Kidney epithelial cell (primary cell): Measurements from ENCODE around the gene SLC25A20. TPM values are rescaled to one million over a fixed set of nuclear protein-coding genes. Genes with fewer than 3 reads are reported as not detected.

Experiments used
- DNase-seq: peaks from one replicate; pipeline ENCODE4 v3.0.0-alpha.2; 2010; ENCODE audit warnings: low read depth
- H3K27me3 ChIP-seq: 2 replicates; pipeline ENCODE4 v1.6.0; 2011; ENCODE audit warnings: low read length; ENCODE audit not compliant: control insufficient read depth, insufficient read depth
- H3K36me3 ChIP-seq: 2 replicates; pipeline ENCODE4 v1.5.1; 2011; ENCODE audit warnings: low read length; ENCODE audit not compliant: control insufficient read depth, insufficient read depth
- H3K4me3 ChIP-seq: 2 replicates; pipeline ENCODE4 v1.5.1; 2011; ENCODE audit warnings: low read depth, mild to moderate bottlenecking, control low read depth, low read length
- CTCF ChIP-seq: IDR thresholded peaks from 2 replicates; pipeline ENCODE4 v1.5.1; 2011; ENCODE audit warnings: mild to moderate bottlenecking, moderate library complexity, low read length, control low read depth, inconsistent platforms; ENCODE audit not compliant: insufficient read depth, poor library complexity, severe bottlenecking
- total RNA-seq: library from RNA; depleted of rRNA; stranded (reverse); fragments of >200 nt; gene quantifications from 2 replicates; pipeline ENCODE4 v1.2.3, GENCODE V29; 2015

Gene SLC25A20
- total RNA-seq, 1 donor from 2014 or later = 6.9 TPM

DNA sequence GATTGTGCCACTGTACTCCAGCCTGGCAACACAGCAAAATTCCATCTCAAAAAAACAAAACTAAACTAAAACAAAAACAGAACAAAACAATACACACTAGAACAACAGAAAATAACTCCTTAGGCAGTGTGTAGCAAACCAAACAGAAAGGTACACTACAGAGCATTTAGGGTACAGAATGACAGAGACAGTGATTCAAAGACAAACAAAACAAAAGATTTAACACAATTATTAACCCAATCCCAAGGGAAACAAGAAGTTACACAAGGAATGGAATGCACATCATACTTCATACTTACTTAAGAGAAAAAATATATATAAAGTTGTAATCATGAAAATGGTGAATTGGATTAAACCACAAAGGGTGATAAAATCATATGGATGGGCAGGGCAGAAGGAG, 12.9 kb downstream of the SLC25A20 start:
- DNase-seq = no peak
- Histone ChIP-seq H3K36me3 (no peaks in the 10 kb centered on the region), H3K27me3 (no peaks in the 10 kb centered on the region), H3K4me3 (no peak overlapping the region)
- TF ChIP-seq CTCF = no peak

GRCh38 chr3:48881652-48882114, 17.0 kb downstream of the SLC25A20 start:
- no peak for DNase-seq
- no peaks in the 10 kb centered on the region for H3K27me3 ChIP-seq
- TF ChIP-seq CTCF = no peak
- no peaks in the 10 kb centered on the region for H3K36me3 ChIP-seq
- H3K4me3 ChIP-seq = no peak overlapping the region

DNA sequence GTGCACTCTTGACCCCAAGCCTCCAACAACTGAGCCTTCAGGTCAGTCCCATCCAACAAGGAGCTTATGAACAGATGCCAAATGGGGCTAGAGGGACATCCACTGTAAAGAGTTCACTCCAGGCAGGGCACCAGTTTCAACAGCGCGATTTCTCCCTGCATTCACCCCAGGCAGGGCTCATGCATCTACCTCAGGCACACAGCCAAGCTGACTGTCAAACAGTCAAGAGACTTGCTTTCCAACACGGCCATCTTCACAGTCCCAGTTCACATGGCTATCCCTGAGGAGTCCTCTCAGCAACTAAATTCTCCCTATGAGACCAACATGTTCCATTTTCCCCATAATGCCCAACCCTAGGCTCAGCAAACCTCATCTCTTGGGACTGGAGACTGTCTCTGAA, 17.7 kb downstream of the SLC25A20 start:
- no peaks in the 10 kb centered on the region for H3K27me3 ChIP-seq
- no peak overlapping the region for H3K4me3 ChIP-seq
- TF ChIP-seq CTCF = no peak
- no peaks in the 10 kb centered on the region for H3K36me3 ChIP-seq
- DNase-seq = no peak

- TF ChIP-seq CTCF = no peak
Measured at GRCh38 chr3:48879994-48880377, 18.7 kb downstream of the SLC25A20 start.

DNA sequence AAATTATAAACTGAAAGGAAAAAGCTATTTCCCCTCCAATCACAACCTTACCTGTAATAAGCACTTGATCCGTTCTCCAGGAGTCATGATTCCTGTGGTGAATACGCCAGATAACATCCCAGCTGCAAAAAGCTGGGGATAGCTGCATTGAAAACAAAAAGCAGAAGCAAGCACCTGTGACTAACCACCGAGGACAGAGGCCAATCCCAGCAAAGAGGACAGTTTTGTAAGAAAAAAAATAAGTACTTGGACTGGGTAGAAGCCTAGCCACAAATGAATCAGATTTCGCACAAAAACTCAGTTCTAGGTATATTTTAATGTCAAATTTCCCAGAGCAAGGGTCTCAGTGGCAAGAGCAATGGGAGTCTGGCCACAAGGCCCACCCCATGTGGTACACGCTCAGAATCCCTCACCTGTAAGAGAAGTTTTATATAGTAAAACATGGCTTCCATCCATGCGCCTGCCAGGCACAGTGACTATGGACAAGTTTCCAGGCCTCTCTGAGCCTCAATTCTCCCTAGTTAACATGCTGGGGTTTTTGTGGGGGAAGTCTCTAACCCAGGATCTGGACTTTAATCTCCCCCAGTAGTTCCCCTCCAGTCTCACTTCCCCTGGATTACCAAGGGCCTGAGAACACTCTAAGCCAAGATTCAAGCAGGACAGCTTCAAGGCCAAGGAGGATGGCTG, 19.2 kb downstream of the SLC25A20 start:
- DNase-seq = no peak
- Histone ChIP-seq H3K4me3 (no peak overlapping the region), H3K36me3 (no peaks in the 10 kb centered on the region), H3K27me3 (no peaks in the 10 kb centered on the region)
- TF ChIP-seq CTCF = no peak

More at GRCh38 chr3:48879994-48880377, 18.7 kb downstream of the SLC25A20 start:
- Histone ChIP-seq H3K36me3 (no peaks in the 10 kb centered on the region), H3K4me3 (no peak overlapping the region), H3K27me3 (no peaks in the 10 kb centered on the region)
- DNase-seq = no peak

DNA sequence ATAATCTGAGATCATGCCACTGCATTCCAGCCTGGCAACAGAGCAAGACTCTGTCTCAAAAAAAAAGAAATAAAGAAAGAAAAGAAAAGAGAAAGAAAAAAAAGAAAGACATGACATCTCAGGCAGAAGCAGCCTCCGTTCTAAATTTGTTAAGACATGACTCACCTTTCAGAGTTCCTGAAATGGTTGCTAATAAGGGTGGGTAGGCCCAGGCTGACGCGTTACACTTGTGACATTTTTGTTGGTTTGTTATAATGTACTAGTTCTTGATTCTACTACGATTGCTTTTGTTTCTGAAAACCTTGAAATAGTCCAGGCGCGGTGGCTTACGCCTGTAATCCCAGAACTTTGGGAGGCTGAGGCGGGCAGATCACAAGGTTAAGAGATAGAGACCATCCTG, 21.0 kb downstream of the SLC25A20 start:
- no peak for TF ChIP-seq CTCF
- no peaks in the 10 kb centered on the region for H3K27me3 ChIP-seq
- no peaks in the 10 kb centered on the region for H3K36me3 ChIP-seq
- DNase-seq = no peak
- no peak overlapping the region for H3K4me3 ChIP-seq
